Breast epithelium (tissue), 3 donors: ENCODE results near the gene KLHL6.

Experiments used
- POLR2A ChIP-seq: fragments of 450-650 bp; IDR thresholded peaks from one replicate; pipeline ENCODE4 v1.6.1; 2016; ENCODE audit warnings: antibody characterized with exemption, mild to moderate bottlenecking, moderate library complexity
- POLR2AphosphoS5 ChIP-seq, 3 donors: sonication (generic); formaldehyde crosslinking; IDR thresholded peaks; one replicate each; pipeline ENCODE4 v1.6.1; 2017; ENCODE audit warnings: antibody characterized with exemption in 3 of 3
- TF ChIP-seq, protein P1 (sequence below), 3 donors: fragments of 450-650 bp; IDR thresholded peaks; one replicate each; pipeline ENCODE4 v1.5.1; 2016 to 2017; ENCODE audit warnings: antibody characterized with exemption in 3 of 3, mild to moderate bottlenecking in 3 of 3, moderate library complexity in 3 of 3

DNA sequence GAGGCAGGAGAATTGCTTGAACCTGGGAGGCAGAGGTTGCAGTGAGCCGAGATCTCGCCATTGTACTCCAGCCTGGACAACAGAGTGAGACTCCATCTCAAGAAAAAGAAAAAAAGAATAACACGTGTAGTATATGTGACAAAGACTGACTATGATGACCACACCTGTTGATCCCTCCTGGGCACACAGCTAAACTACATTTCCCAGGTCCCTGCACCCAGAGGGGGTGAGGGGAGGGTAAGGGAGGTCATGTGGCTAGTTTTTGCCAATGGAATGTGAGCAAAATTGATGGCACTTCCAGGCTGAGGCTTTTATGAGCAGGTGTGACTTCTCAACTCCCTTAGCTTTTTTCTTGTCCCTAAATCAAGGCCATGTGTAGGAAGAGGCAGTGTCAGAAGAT, 58.2 kb downstream of the KLHL6 start:
- TF ChIP-seq, protein P1, sequence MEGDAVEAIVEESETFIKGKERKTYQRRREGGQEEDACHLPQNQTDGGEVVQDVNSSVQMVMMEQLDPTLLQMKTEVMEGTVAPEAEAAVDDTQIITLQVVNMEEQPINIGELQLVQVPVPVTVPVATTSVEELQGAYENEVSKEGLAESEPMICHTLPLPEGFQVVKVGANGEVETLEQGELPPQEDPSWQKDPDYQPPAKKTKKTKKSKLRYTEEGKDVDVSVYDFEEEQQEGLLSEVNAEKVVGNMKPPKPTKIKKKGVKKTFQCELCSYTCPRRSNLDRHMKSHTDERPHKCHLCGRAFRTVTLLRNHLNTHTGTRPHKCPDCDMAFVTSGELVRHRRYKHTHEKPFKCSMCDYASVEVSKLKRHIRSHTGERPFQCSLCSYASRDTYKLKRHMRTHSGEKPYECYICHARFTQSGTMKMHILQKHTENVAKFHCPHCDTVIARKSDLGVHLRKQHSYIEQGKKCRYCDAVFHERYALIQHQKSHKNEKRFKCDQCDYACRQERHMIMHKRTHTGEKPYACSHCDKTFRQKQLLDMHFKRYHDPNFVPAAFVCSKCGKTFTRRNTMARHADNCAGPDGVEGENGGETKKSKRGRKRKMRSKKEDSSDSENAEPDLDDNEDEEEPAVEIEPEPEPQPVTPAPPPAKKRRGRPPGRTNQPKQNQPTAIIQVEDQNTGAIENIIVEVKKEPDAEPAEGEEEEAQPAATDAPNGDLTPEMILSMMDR (IDR thresholded peaks at IDR 0.05), result no peak
- TF ChIP-seq POLR2A, result no peak
- TF ChIP-seq POLR2AphosphoS5 (IDR thresholded peaks at IDR 0.05), result no peak
